NCI-H1105 treated with DMSO at 0.1 percent for 48 hours (cell line): ENCODE measurements around the gene VPS13D.

Experiments
- DNase-seq: peaks from one replicate; lab custom pipeline; 2025; lab: John Stamatoyannopoulos, UW

VPS13D gene

GRCh38 chr1:12339811-12340543 lies 110.1 kb downstream of the VPS13D start:
- peak; percentile 45 for DNase-seq

GRCh38 chr1:12340544-12340930 lies 110.7 kb downstream of the VPS13D start:
- DNase-seq = no peak

- DNase-seq = no peak
These were observed 111.8 kb downstream of the VPS13D start for GRCh38 chr1:12341667-12342066.

GRCh38 chr1:12342401-12343003 lies 112.7 kb downstream of the VPS13D start:
- DNase-seq = no peak

DNA sequence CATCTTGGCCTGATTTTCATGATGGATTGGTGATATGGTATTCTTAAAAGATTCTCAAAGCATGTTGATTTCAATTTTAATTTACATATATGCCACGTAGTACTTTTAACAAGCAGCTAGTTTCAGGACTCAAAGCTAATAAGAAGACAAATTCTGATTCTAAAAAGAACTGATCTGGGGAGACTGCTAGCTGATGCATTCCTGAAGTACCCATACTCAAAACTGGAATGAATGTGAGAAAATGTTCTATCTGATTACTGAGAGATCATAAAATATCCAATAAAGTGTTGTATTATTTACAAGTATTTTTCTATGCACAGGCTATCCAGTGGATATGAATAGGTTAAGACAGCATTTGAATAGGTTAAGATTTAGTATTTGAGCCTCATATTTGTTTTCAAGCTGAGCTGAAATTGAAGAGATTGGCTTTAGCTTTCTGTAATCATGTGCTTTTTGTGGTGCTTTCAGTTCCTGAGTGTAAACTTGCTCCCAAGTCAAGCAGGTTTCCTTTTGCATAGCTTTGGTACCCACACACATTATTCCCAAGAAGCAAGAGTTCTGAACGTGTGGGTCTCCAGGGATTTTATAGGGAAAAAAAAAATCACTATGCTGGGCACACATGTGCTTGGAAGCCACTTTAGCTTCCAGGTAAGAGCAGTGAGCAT lies 114.1 kb downstream of the VPS13D start:
- no peak for DNase-seq

- no peak for DNase-seq
These were observed 114.9 kb downstream of the VPS13D start for GRCh38 chr1:12344596-12345349.

DNA sequence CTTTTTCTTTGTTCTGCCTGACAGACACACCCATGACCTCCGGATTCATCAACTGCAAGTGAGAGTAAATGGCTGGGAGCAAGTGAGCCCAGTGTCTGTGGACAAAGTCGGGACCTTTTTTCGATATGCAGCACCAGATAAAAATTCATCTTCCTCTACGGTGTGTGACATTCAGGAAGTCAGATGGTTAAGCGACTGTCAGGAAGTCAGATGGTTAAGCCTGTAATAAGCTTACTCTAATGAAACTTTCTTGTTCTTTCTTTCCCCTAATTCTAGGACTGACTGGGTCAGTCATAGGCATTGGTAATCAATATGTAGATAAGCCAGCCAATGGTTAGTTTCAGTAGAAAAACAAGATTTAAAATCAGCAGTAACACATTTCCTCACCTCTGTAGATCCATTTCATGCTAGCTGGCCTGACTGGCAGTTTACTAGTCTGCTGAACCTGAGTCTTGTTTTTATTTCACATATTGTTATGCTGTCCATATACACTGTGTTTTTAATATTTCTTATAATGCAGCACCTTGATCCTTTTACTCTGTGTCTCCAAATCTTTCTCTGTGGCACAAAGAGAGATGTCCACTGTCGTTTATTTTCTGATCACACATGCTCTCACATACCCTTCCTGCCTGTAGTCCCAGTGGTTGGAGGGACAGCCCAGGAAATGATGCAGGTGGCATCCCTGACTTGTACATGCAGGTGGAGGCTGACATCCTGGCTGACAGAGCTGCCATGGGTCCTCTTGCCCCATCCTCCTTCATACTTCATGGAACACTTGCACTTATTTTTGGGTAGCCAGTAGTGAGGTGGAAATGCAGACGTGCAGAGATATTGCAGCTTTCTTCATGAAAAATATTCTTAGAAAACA lies 115.8 kb downstream of the VPS13D start:
- DNase-seq = no peak

GRCh38 chr1:12346483-12347151 lies 116.8 kb downstream of the VPS13D start:
- no peak for DNase-seq

GRCh38 chr1:12348113-12348512 lies 118.3 kb downstream of the VPS13D start:
- DNase-seq = no peak

DNA sequence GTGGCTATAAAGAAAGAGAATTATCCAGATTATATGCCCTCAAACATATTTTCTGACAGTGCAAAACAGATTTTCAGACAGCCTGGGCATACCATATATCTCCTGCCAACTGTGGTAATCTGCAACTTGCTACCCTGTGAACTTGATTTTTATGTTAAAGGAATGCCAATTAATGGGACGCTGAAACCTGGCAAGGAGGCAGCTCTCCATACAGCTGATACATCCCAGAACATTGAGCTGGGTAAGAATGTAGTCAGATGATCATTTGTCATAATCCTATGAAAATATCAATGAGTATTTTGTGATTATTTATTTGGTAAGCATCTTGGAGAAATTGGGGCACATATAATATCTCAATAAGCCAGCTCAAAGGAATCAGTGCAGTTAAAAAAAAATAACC lies 124.2 kb downstream of the VPS13D start:
- DNase-seq = no peak

GRCh38 chr1:12356004-12356890 lies 126.4 kb downstream of the VPS13D start:
- DNase-seq = no peak

DNA sequence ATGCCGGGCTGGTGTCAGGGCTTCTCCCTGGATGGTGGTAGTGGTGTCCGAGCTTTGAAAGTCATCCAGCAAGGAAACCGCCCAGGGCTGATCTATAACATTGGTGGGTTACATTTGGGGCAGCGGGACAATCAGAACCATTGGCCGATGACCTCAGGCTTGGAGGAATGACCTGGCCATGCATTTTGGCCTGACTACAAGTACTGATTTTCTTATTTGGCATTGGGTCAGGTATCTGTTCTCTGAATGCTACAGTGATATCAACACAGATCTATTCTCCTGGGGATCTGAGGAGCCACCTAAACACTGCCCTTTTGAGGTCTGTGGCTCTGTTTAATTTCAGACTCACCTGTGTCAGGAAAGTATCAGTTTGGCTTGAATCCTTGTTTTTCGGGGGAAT lies 128.7 kb downstream of the VPS13D start:
- no peak for DNase-seq

DNA sequence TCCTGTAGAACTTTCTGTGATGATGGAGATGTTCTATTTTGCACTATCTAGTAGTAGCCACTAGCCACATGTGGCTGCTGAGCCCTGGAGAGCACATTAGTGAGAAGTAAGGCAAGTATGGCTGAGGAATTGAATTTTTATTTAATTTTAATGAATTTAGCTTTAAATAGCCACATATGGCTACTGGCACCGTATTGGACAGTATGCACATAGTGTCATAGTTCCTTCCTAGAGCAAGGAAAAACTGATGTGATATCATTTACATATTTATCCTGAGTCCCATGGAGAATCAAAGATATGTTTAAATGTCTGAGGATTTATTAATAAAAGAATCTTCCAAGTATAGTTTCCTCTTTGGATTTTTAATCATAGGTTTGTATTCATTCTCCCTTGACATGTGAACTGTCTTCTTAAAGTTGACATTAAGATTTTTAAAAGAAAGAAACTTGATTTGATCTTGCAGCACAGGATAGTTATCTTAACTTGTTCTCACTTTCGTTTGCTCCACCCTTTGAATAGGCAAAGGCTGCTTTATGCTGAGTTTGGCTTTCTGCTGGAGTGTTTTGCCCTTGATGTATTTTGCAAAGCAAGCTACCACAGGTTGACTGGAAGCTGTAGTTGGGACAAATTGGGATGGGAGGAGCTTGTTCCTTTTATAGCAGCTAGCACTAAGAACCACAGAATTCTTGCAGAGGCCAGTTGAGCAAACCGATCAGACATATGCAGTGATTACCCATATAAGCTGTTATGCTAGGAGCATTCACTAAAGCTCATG lies 129.7 kb downstream of the VPS13D start:
- DNase-seq = no peak

DNA sequence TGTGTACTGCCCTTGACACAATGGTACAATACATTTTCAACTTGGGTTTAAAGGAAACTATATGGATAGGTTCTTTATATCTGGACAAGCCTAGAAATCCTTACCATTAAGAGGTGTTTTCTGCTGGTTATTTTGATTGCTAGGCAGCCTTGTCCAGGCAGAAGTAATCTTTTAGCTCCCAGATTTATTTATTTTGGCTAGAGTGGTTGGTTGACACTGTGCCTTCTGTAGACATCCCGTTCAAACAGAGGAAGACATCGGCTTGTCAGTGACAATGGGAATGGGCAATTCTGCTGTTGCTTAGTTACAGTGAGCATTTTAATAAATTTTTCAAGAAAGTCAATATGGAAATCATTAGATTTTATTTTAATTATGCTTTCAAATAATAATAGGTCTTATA lies 138.8 kb downstream of the VPS13D start:
- no peak for DNase-seq

GRCh38 chr1:12369258-12369657 lies 139.4 kb downstream of the VPS13D start:
- no peak for DNase-seq

DNA sequence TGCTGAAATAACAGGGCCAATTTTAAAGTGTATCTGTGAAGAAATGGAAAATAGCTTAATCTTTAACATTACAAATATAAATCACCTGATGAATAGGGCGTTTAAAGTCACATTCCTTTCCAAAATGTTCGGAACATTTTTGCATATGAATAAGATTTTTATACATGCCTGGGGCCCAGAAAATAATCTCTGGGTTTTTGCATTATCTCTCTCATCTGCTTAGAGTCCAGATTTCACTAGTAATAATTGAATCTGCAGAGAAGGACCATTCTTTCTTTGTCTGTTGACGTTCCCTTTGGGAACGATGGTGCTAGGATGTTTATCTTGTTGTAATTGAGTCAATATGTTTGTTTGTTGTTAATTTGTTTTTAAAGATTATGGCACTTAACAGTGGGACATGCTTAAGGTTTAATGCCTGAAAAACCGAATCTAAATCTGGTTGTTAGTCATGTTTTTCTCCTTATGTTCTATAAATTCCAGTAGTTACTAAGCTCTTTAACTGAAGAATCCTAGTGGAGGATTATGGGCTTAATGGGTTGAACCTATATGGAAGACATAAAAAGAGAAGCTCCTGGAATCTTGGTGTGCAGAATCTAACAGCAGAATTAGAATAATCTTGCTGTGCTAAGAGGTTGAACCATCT lies 140.6 kb downstream of the VPS13D start:
- DNase-seq = no peak

- DNase-seq = no peak
These were observed 141.2 kb downstream of the VPS13D start for GRCh38 chr1:12371053-12371452.

GRCh38 chr1:12372180-12372579 lies 142.3 kb downstream of the VPS13D start:
- no peak for DNase-seq

DNA sequence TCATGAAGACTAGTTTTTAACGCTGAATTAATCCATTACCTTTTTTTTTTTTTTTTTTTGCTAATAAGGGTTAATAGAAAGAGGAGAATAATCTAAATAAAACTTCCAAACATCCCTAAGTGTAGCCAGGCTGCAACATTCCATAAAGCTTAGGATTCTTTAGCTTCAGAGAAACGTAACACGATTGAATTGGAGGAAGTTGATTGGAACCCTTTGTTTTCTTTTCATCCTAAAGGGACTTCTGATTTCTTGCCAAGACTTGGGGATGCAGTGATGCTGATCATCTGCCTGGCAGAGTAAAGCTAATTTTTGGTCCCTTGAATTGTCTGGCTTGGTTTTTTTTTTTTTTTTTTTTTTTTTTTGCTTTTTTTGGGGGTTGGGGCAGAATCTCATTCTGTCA lies 142.9 kb downstream of the VPS13D start:
- DNase-seq = no peak
